Pancreas (tissue), 10 donors: ENCODE measurements around the gene SPSB1. TPM values are rescaled to one million over a fixed set of nuclear protein-coding genes. Genes with fewer than 3 reads are reported as not detected.
A peak's percentile ranks its signal among the peaks of the same experiment; 100 is the strongest.

Experiments used
- ATAC-seq, 4 donors: fragments of 200-7000 bp; cut with Tn5 transposase; one replicate each; pipeline versions ENCODE4 v1.8.0 to v1.9.1; 2020; ENCODE audit warnings: mild to moderate bottlenecking in 4 of 4, moderate library complexity in 4 of 4
- DNase-seq, 6 donors: peaks; one replicate each; pipeline ENCODE4 v3.0.0-alpha.2; 2020
- FAIRE-seq: peaks from 2 replicates; lab custom pipeline; 2012; peaks lifted over from hg19 to GRCh38; lab: Jason Lieb, UNC
- H3K27ac ChIP-seq, 4 donors: fragments of 200-600 bp; sonication (generic); 1 replicate in 3 of 4; 2 replicates in 1 of 4; pipeline versions ENCODE4 v1.5.0 to v1.8.0; 2020
- H3K27me3 ChIP-seq, 4 donors: fragments of 200-600 bp; one replicate each; pipeline ENCODE4 v1.8.0; 2021
- H3K36me3 ChIP-seq, 3 donors: fragments of 200-600 bp; sonication (generic) in 1 of 3; one replicate each; pipeline versions ENCODE4 v1.5.0 to v1.8.0; 2020 to 2021
- H3K4me1 ChIP-seq, 3 donors: fragments of 200-600 bp; one replicate each; pipeline ENCODE4 v1.8.0; 2021
- H3K4me3 ChIP-seq, 4 donors: fragments of 200-600 bp; sonication (generic) in 2 of 4; one replicate each; pipeline versions ENCODE4 v1.5.0 to v1.8.0; 2020 to 2021
- H3K9me3 ChIP-seq, 4 donors: fragments of 200-600 bp; one replicate each; pipeline ENCODE4 v1.8.0; 2021
- WGBS, 2 donors: extraction: QIAGEN DNeasy Blood & Tissue Kit; methylation state at CpG; one replicate each; pipeline ENCODE4 v1.1.7; 2013; 5-methylcytosine and 5-hydroxymethylcytosine counted together
- intact Hi-C, 3 donors: fragments of 100-400 bp; cut with DNase I; formaldehyde crosslinking; loops; one replicate each; pipeline versions ENCODE4 v1.11.1 to v1.14.2; 2022
- polyA plus RNA-seq, 2 donors: library from polyadenylated mRNA; stranded (reverse); fragments of 200-250 nt; gene quantifications; one replicate each; pipeline ENCODE4 v1.2.3, GENCODE V29; 2013
- total RNA-seq, 6 donors: library from RNA; stranded (reverse); fragmentation: NEBNext Ultra II Directional in 4 of 6; extraction: Animal tissue kit (Norgen Biotek cat#: 25700) in 4 of 6; gene quantifications; one replicate each; pipeline versions ENCODE4 v1.2.1 to v1.2.4, GENCODE V29; 2021 to 2023
- TF ChIP-seq, protein P1 (sequence below), 4 donors: fragments of 200-600 bp; sonication (generic) in 3 of 4; IDR thresholded peaks; one replicate each; pipeline versions ENCODE4 v1.5.0 to v1.8.0; 2021; ENCODE audit warnings: antibody characterized with exemption in 4 of 4
- donor health status: healthy with polysubstance abuse.
- donor health status: DM: no; HTN: no; CAD: no; lungs with moderate emphysema.
- donor health status: DM: no; HTN: no; CAD: no.
- donor health status: control.
- donor health status: control.
- donor health status: Bipolar disorder and iron deficiency.
- donor health status: DM: yes; HTN: yes; CAD: no.
- donor health status: DM: no; HTN: no; CAD: no.
- donor health status: DM: no; HTN: no; CAD: no.
- donor health status: DM: yes; HTN: yes; CAD: no.

SPSB1 gene
- total and polyA plus RNA-seq, 8 donors, result 10.5 to 27.5 (median 18.1) TPM

DNA sequence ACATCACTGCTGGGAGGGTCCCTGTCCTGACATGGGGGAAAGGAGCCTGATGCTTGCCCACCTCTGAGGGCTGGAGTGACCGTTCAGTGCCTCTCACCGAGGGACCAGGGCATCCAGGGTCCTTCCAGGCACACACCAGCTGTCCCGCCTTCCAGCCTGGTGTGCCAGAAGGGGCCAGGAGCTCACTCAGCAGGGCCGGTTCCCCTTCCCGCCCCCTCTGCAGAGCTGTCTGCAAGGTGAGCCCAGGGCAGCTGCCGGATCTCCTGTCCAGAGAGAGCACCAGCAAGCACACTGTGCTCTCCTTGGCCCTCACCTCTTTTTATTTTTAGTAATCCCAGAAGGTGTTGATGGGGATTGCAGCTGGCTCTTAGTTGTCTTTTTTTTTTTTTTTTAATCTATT, 41.2 kb upstream of the SPSB1 start:
- intact Hi-C loops, result no loop called here
- H3K27me3 ChIP-seq, result no peaks in the 10 kb centered on the region
- TF ChIP-seq, protein P1, sequence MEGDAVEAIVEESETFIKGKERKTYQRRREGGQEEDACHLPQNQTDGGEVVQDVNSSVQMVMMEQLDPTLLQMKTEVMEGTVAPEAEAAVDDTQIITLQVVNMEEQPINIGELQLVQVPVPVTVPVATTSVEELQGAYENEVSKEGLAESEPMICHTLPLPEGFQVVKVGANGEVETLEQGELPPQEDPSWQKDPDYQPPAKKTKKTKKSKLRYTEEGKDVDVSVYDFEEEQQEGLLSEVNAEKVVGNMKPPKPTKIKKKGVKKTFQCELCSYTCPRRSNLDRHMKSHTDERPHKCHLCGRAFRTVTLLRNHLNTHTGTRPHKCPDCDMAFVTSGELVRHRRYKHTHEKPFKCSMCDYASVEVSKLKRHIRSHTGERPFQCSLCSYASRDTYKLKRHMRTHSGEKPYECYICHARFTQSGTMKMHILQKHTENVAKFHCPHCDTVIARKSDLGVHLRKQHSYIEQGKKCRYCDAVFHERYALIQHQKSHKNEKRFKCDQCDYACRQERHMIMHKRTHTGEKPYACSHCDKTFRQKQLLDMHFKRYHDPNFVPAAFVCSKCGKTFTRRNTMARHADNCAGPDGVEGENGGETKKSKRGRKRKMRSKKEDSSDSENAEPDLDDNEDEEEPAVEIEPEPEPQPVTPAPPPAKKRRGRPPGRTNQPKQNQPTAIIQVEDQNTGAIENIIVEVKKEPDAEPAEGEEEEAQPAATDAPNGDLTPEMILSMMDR (IDR thresholded peaks at IDR 0.05), result no peak
- 57 to 58% methylated on average over 6 of the region's 6 CpGs for WGBS, 2 donors
- peaks cover 12 to 21% (median 15%) of the 10 kb centered on the region in 3 donors for H3K4me1 ChIP-seq
- peak in 2 of 6 donors; percentile 38 to 64 for DNase-seq
- H3K27ac ChIP-seq, result peak overlapping the region in 2 of 4 donors; percentile 69 to 85
- peaks cover 0 to 8% (median 2%) of the 10 kb centered on the region in 3 donors for H3K36me3 ChIP-seq
- FAIRE-seq, result no peak
- no peaks in the 10 kb centered on the region for H3K9me3 ChIP-seq
- ATAC-seq, result no peak
- H3K4me3 ChIP-seq, result no peak overlapping the region

DNA sequence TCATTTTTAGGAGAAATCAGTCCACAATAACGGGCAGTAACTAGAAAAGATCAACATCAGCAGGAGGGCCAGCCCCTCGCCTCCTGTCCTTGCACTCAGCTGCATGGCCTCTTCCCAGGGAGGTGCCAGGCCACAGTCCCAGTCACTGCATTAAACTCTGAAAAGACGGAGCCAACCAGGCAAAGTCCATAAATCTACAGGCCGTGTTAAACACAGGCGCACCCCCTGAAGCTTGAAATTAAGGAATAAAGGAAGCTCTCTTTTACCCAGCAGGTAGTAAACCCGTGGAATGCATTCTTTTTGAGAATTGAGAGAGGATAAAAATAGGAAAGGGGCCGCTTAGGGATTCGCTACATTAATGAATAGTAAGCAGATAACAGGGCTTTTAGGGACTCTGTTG, 39.7 kb upstream of the SPSB1 start:
- Histone ChIP-seq H3K9me3 (no peaks in the 10 kb centered on the region), H3K36me3 (peaks cover 0 to 2% (median 0%) of the 10 kb centered on the region in 3 donors), H3K4me1 (peaks cover 12 to 21% (median 15%) of the 10 kb centered on the region in 3 donors), H3K27me3 (no peaks in the 10 kb centered on the region), H3K27ac (no peak overlapping the region), H3K4me3 (no peak overlapping the region)
- FAIRE-seq (no peak), DNase-seq (no peak), ATAC-seq (no peak)
- intact Hi-C loops, result no loop called here
- WGBS, 2 donors, result 76 to 78% methylated on average over 8 of the region's 8 CpGs
- TF ChIP-seq, protein P1 (IDR thresholded peaks at IDR 0.05), result no peak

DNA sequence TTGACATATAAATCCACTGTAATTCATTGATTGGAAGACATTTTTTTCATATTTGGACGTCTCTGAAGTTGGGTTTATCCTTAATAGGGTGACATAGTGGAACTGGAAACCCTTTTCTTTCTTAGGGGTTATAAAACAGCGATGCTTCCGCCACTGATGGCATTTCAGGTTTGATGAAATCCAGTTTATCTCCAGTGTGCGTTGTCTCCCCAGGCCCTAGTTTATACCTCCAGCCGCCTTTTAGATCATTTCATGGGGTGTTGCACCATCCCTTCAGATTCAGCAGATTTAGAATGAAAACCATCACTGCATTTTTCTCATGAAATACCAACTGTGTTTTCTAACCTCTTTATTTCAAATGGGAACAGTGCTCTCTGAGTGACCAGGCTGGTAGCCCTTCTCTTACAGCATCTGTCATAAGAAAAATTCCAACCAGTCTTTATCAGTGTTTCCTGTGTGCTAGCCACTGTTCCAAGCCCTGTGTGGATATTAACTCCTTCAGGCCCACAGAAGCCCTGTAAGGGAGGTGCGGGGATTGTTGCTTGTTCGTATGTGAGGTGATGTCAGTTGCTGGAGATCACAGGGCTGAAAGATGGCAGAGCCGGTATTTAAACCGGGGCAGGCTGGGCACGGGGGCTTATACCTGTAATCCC, 39.1 kb upstream of the SPSB1 start:
- Histone ChIP-seq H3K27me3 (no peaks in the 10 kb centered on the region), H3K4me3 (no peak overlapping the region), H3K9me3 (no peaks in the 10 kb centered on the region), H3K4me1 (peaks cover 12 to 21% (median 15%) of the 10 kb centered on the region in 3 donors), H3K27ac (no peak overlapping the region), H3K36me3 (peaks cover 0 to 2% (median 0%) of the 10 kb centered on the region in 3 donors)
- ATAC-seq (no peak), FAIRE-seq (no peak), DNase-seq (no peak)
- 76 to 80% methylated on average over 10 of the region's 10 CpGs for WGBS, 2 donors
- intact Hi-C loops, result no loop called here
- TF ChIP-seq, protein P1 (IDR thresholded peaks at IDR 0.05), result no peak

DNA sequence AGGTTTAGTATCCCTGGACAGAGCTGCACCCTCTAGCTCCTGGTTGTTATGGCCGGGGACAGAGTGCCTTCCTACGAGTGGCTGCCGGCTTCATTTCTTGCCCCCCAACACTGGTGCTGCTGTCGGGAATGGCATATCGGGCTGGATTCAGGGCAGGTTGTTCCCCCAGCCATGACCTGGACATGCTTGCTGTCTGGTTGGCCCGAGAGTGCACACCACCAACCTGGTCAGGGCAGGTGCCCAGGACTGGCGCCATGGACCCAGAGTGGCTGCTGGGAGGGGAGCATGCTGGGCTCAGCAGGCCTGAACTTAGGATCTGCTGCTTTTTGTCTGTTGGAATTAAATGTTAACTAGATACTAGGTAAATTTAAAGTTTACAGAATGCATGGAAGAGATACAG, 36.4 kb upstream of the SPSB1 start:
- Histone ChIP-seq H3K9me3 (no peaks in the 10 kb centered on the region), H3K36me3 (peaks cover 0 to 2% (median 0%) of the 10 kb centered on the region in 3 donors), H3K4me3 (no peak overlapping the region), H3K27ac (no peak overlapping the region), H3K27me3 (no peaks in the 10 kb centered on the region), H3K4me1 (no peaks in the 10 kb centered on the region)
- 89 to 91% methylated on average over 7 of the region's 7 CpGs for WGBS, 2 donors
- FAIRE-seq (no peak), DNase-seq (no peak), ATAC-seq (no peak)
- intact Hi-C loops, result no loop called here
- TF ChIP-seq, protein P1 (IDR thresholded peaks at IDR 0.05), result no peak

DNA sequence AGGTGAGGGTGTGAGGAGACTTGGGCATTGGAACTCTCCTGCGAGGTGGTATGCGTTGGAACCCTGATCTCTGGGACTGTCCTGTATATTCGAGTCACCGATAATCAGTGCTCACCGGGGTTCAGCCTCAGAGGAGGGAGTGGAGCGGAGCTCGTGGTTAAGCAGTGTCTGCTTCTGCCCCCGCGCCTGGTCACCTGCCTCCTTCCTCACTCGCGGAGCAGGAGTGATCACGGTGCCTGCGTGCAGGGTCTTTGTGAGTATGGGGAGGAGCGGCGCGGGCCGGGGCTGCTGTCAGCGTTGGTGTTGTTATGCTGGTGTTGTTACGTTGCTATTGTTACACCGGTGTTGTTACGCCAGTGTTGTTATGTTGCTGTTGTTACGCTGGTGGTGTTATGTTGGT, 34.8 kb upstream of the SPSB1 start:
- no peak overlapping the region for H3K27ac ChIP-seq
- 93 to 95% methylated on average over 22 of the region's 22 CpGs for WGBS, 2 donors
- no peak overlapping the region for H3K4me3 ChIP-seq
- H3K27me3 ChIP-seq, result no peaks in the 10 kb centered on the region
- intact Hi-C loops, result no loop called here
- ATAC-seq (no peak), FAIRE-seq (no peak), DNase-seq (no peak)
- TF ChIP-seq, protein P1 (IDR thresholded peaks at IDR 0.05), result no peak
- H3K9me3 ChIP-seq, result no peaks in the 10 kb centered on the region
- peaks cover 0 to 2% (median 0%) of the 10 kb centered on the region in 3 donors for H3K36me3 ChIP-seq
- H3K4me1 ChIP-seq, result no peaks in the 10 kb centered on the region
